Nephron progenitor cell (in vitro differentiated cells): ENCODE data around the gene KDM6A.
"Not testable (repeated sequence)": the region's sequence is repeated elsewhere in the genome, so short reads cannot be mapped to it uniquely, and the experiment has no call there.

Source experiments
- DNase-seq: peaks from one replicate; pipeline ENCODE4 v3.0.0; 2021
- H3K27ac Mint-ChIP-seq: 2 replicates; pipeline ENCODE4 v1.8.0; 2021; ENCODE audit warnings: mild to moderate bottlenecking, moderate library complexity, mixed read lengths
- H3K27me3 Mint-ChIP-seq: 2 replicates; pipeline ENCODE4 v1.8.0; 2021; ENCODE audit warnings: mild to moderate bottlenecking, low read depth, mixed read lengths; ENCODE audit not compliant: poor library complexity
- H3K36me3 Mint-ChIP-seq: 2 replicates; pipeline ENCODE4 v1.8.0; 2021; ENCODE audit warnings: low read depth, mixed read lengths
- H3K4me1 Mint-ChIP-seq: 2 replicates; pipeline ENCODE4 v1.8.0; 2021; ENCODE audit warnings: mixed read lengths
- H3K4me3 Mint-ChIP-seq: 2 replicates; pipeline ENCODE4 v1.8.0; 2021; ENCODE audit warnings: mild to moderate bottlenecking, moderate library complexity, mixed read lengths
- H3K9me3 Mint-ChIP-seq: 2 replicates; pipeline ENCODE4 v1.8.0; 2021; ENCODE audit warnings: mild to moderate bottlenecking, moderate library complexity, mixed read lengths
- CTCF ChIP-seq: fragments of 200-600 bp; sonication (generic); IDR thresholded peaks from 2 replicates; pipeline ENCODE4 v1.5.0; 2021; ENCODE audit warnings: antibody characterized with exemption

The KDM6A gene

GRCh38 chrX:44878780-44879179 is 5.8 kb downstream of the KDM6A start:
- H3K9me3 Mint-ChIP-seq = peaks cover 60% of the 10 kb centered on the region
- H3K27ac Mint-ChIP-seq = no peak overlapping the region
- no peak for TF ChIP-seq CTCF
- no peak overlapping the region for H3K4me3 Mint-ChIP-seq
- no peak for DNase-seq
- H3K4me1 Mint-ChIP-seq = no peaks in the 10 kb centered on the region
- H3K36me3 Mint-ChIP-seq = peaks cover 41% of the 10 kb centered on the region
- H3K27me3 Mint-ChIP-seq = no peaks in the 10 kb centered on the region

GRCh38 chrX:44881549-44881948 is 8.6 kb downstream of the KDM6A start:
- no peak overlapping the region for H3K27ac Mint-ChIP-seq
- no peaks in the 10 kb centered on the region for H3K4me1 Mint-ChIP-seq
- no peak for TF ChIP-seq CTCF
- peaks cover 52% of the 10 kb centered on the region for H3K36me3 Mint-ChIP-seq
- H3K27me3 Mint-ChIP-seq = no peaks in the 10 kb centered on the region
- peaks cover 72% of the 10 kb centered on the region for H3K9me3 Mint-ChIP-seq
- H3K4me3 Mint-ChIP-seq = no peak overlapping the region
- DNase-seq = no peak

GRCh38 chrX:44882635-44883034 is 9.6 kb downstream of the KDM6A start:
- TF ChIP-seq CTCF = no peak
- Mint-ChIP-seq H3K27me3 (no peaks in the 10 kb centered on the region), H3K4me1 (no peaks in the 10 kb centered on the region), H3K9me3 (peaks cover 73% of the 10 kb centered on the region), H3K36me3 (peaks cover 49% of the 10 kb centered on the region), H3K4me3 (no peak overlapping the region), H3K27ac (no peak overlapping the region)
- DNase-seq = no peak

DNA sequence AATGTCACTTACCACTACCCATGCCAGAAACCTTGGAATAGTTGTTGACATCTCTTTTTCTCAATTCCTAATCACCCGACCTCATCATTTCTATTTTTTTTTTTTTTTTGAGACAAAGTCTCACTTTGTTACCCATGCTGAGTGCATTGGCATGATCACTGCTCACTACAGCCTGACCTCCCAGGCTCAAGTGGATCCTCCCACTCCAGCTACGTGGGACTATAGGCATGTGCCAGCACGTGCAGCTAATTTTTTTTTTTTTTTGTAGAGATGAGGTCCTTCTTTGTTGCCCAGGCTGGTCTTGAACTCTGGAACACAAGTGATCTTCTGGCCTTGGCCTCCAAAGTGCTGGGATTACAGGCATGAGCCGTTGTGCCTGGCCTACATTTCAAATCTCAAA is 12.0 kb downstream of the KDM6A start:
- Mint-ChIP-seq H3K9me3 (peaks cover 72% of the 10 kb centered on the region), H3K27ac (no peak overlapping the region), H3K4me1 (no peaks in the 10 kb centered on the region), H3K36me3 (peaks cover 43% of the 10 kb centered on the region), H3K4me3 (no peak overlapping the region), H3K27me3 (no peaks in the 10 kb centered on the region)
- no peak for TF ChIP-seq CTCF
- DNase-seq = no peak

DNA sequence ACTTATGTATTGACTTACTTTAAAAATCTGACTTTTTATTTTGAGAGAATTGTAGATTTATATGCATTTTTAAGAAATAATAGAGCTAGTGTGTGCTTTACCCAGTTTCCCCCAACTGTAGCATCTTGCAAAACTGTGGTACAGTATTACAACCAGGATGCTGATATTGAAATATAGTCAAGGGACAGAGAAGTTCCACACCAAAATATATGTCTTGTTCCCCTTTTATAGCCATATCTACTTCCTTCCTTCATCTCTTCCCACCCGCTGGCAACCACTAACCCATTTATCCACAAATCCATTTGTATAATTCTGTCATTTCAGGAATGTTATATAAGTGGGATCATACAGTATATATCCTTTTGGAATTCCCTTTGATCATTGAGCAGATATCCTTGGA is 16.8 kb downstream of the KDM6A start:
- Mint-ChIP-seq H3K27me3 (no peaks in the 10 kb centered on the region), H3K36me3 (peaks cover 43% of the 10 kb centered on the region), H3K4me3 (no peak overlapping the region), H3K27ac (no peak overlapping the region), H3K4me1 (no peaks in the 10 kb centered on the region), H3K9me3 (peaks cover 77% of the 10 kb centered on the region)
- no peak for DNase-seq
- no peak for TF ChIP-seq CTCF

GRCh38 chrX:44890247-44890646 is 17.3 kb downstream of the KDM6A start:
- H3K4me1 Mint-ChIP-seq = no peaks in the 10 kb centered on the region
- no peak for TF ChIP-seq CTCF
- H3K36me3 Mint-ChIP-seq = peaks cover 43% of the 10 kb centered on the region
- no peaks in the 10 kb centered on the region for H3K27me3 Mint-ChIP-seq
- H3K4me3 Mint-ChIP-seq = no peak overlapping the region
- DNase-seq = no peak
- peaks cover 75% of the 10 kb centered on the region for H3K9me3 Mint-ChIP-seq
- no peak overlapping the region for H3K27ac Mint-ChIP-seq

GRCh38 chrX:44890687-44891086 is 17.7 kb downstream of the KDM6A start:
- not testable (repeated sequence) for H3K4me3 Mint-ChIP-seq, H3K27me3 Mint-ChIP-seq, DNase-seq, H3K27ac Mint-ChIP-seq, H3K4me1 Mint-ChIP-seq
- H3K36me3 Mint-ChIP-seq = peaks cover 45% of the 10 kb centered on the region
- peaks cover 77% of the 10 kb centered on the region for H3K9me3 Mint-ChIP-seq
